Sigmoid colon (tissue), 7 donors: Measurements from ENCODE around the gene PKN2. TPM values are rescaled to one million over a fixed set of nuclear protein-coding genes. Genes with fewer than 3 reads are reported as not detected.

Experiments
- DNase-seq: peaks from one replicate; pipeline ENCODE4 v3.0.0-alpha.2; 2019
- H3K27ac ChIP-seq, 4 donors: fragments of 200-600 bp; sonication (generic); one replicate each; pipeline ENCODE4 v1.5.1; 2016 to 2019; ENCODE audit warnings: mild to moderate bottlenecking in 1 of 4
- H3K27me3 ChIP-seq, 3 donors: fragments of 200-600 bp; sonication (generic); one replicate each; pipeline ENCODE4 v1.5.1; 2019; ENCODE audit warnings: mild to moderate bottlenecking in 1 of 3
- H3K36me3 ChIP-seq, 4 donors: fragments of 200-600 bp; sonication (generic); one replicate each; pipeline ENCODE4 v1.5.1; 2016 to 2019
- H3K4me1 ChIP-seq, 4 donors: fragments of 200-600 bp; sonication (generic); one replicate each; pipeline ENCODE4 v1.5.1; 2017 to 2019
- H3K4me3 ChIP-seq, 4 donors: fragments of 200-600 bp; sonication (generic); one replicate each; pipeline ENCODE4 v1.5.1; 2017 to 2019; ENCODE audit warnings: mild to moderate bottlenecking in 2 of 4, moderate library complexity in 1 of 4
- H3K9me3 ChIP-seq, 4 donors: fragments of 200-600 bp in 3 of 4; sonication (generic) in 3 of 4; one replicate each; pipeline versions ENCODE4 v1.5.1 to v1.6.1; 2013 to 2019
- EP300 ChIP-seq, 4 donors: sonication (generic); formaldehyde crosslinking; IDR thresholded peaks; one replicate each; pipeline ENCODE4 v1.6.1; 2017; ENCODE audit warnings: antibody characterized with exemption in 4 of 4
- POLR2A ChIP-seq, 2 donors: fragments of 450-650 bp; IDR thresholded peaks; one replicate each; pipeline ENCODE4 v1.6.1; 2016; ENCODE audit warnings: antibody characterized with exemption in 2 of 2, mild to moderate bottlenecking in 2 of 2, moderate library complexity in 2 of 2
- POLR2AphosphoS5 ChIP-seq, 4 donors: sonication (generic); formaldehyde crosslinking; IDR thresholded peaks; one replicate each; pipeline ENCODE4 v1.6.1; 2017; ENCODE audit warnings: antibody characterized with exemption in 4 of 4
- WGBS, 2 donors: extraction: QIAGEN DNeasy Blood & Tissue Kit; methylation state at CpG; one replicate each; pipeline ENCODE4 v1.1.7; 2013; 5-methylcytosine and 5-hydroxymethylcytosine counted together
- intact Hi-C: fragments of 100-400 bp; cut with DNase I; formaldehyde crosslinking; loops from one replicate; pipeline ENCODE4 v1.15.1; 2023
- polyA plus RNA-seq, 3 donors: library from polyadenylated mRNA; stranded (reverse); fragments of 200-250 nt; gene quantifications; one replicate each; pipeline ENCODE4 v1.2.3, GENCODE V29; 2013
- total RNA-seq, 4 donors: library from RNA; depleted of rRNA; stranded (reverse); fragments of >200 nt; gene quantifications; one replicate each; pipeline ENCODE4 v1.1.0, GENCODE V29; 2016
- TF ChIP-seq, protein P1 (sequence below), 4 experiments: fragments of 450-650 bp in 3 of 4; fragments of 200-600 bp in 1 of 4; IDR thresholded peaks; one replicate each; pipeline ENCODE4 v1.5.1; 2016 to 2019; ENCODE audit warnings: antibody characterized with exemption in 4 of 4, mild to moderate bottlenecking in 3 of 4, moderate library complexity in 2 of 4
- donor health status: healthy with polysubstance abuse.
- donor health status: Bipolar disorder and iron deficiency.
- donor health status: healthy.

Gene PKN2
- total and polyA plus RNA-seq, 7 donors = 9.6 to 43.4 (median 25.5) TPM

DNA sequence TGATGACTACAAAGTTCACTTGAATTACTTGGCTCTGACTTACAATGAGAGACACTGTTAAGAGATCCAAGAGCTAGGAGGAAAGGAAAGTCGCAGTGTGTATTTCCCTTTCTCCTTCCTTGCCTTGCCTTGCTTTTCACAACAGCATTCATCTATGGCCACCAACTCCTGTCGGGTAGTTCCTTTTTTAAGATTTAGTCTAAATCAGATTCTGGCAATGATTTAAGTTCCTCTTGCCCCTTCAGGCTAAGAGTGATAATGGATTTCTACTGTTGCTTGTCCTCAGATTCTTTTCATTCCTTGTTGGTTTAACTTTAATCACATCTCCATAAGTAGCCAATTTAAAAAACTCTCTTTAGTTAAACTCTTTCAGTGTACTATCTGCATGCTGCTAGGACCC lies 115.4 kb downstream of the PKN2 start:
- H3K27me3 ChIP-seq = no peaks in the 10 kb centered on the region
- H3K4me1 ChIP-seq = no peaks in the 10 kb centered on the region
- H3K36me3 ChIP-seq = peaks cover 0 to 21% (median 2%) of the 10 kb centered on the region in 4 donors
- no peaks in the 10 kb centered on the region for H3K9me3 ChIP-seq
- no peak for DNase-seq
- 82 to 92% methylated on average over 2 of the region's 2 CpGs for WGBS, 2 donors
- intact Hi-C loops = no loop called here
- H3K4me3 ChIP-seq = no peak overlapping the region
- TF ChIP-seq POLR2A (IDR thresholded peaks at IDR 0.05) (no peak), POLR2AphosphoS5 (IDR thresholded peaks at IDR 0.05) (no peak), EP300 (IDR thresholded peaks at IDR 0.05) (no peak)
- TF ChIP-seq, protein P1, sequence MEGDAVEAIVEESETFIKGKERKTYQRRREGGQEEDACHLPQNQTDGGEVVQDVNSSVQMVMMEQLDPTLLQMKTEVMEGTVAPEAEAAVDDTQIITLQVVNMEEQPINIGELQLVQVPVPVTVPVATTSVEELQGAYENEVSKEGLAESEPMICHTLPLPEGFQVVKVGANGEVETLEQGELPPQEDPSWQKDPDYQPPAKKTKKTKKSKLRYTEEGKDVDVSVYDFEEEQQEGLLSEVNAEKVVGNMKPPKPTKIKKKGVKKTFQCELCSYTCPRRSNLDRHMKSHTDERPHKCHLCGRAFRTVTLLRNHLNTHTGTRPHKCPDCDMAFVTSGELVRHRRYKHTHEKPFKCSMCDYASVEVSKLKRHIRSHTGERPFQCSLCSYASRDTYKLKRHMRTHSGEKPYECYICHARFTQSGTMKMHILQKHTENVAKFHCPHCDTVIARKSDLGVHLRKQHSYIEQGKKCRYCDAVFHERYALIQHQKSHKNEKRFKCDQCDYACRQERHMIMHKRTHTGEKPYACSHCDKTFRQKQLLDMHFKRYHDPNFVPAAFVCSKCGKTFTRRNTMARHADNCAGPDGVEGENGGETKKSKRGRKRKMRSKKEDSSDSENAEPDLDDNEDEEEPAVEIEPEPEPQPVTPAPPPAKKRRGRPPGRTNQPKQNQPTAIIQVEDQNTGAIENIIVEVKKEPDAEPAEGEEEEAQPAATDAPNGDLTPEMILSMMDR (IDR thresholded peaks at IDR 0.05) = no peak
- no peak overlapping the region for H3K27ac ChIP-seq

DNA sequence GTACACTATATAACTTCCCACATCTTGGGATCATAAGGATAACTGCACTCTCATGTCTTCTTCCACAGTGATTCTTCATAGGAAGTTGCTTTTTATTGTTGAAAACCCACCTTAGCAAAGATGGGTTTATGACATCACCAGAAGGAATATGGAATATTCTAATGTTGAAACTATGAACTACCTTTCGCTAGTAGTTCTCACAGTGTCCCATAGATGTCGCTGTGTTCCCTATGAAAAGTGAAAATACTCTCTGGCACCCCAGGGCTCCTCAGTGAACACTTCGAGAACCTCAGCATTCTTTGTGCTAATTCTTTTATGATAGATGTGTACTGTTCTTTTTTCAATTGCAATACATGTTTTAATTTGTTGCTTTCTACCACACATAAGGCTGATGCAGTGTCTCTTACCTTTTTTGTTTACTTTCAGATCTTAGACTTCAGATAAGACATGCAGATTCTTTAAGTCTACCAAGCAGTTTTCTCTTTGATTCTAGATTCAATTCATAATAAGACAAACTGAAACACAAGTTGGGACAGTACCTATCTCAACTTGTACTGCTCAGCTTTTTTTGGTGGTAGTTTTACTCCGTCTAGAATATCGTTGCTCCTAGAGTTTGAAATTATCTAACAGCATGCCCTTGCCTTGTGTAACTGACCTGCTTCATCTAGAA lies 116.4 kb downstream of the PKN2 start:
- no peak overlapping the region for H3K27ac ChIP-seq
- no peak for DNase-seq
- WGBS, 2 donors = 89 to 93% methylated on average over 5 of the region's 5 CpGs
- TF ChIP-seq, protein P1 (IDR thresholded peaks at IDR 0.05) = peak in 2 of 4 experiments; percentile 20 to 56
- no peak for TF ChIP-seq POLR2AphosphoS5 (IDR thresholded peaks at IDR 0.05)
- peaks cover 0 to 29% (median 4%) of the 10 kb centered on the region in 4 donors for H3K36me3 ChIP-seq
- H3K4me3 ChIP-seq = no peak overlapping the region
- H3K9me3 ChIP-seq = no peaks in the 10 kb centered on the region
- no peaks in the 10 kb centered on the region for H3K27me3 ChIP-seq
- intact Hi-C loops = loop anchor here (10.0 kb wide), 1 partner anchor 74 kb away; no protein-coding TSS in a partner anchor
- no peaks in the 10 kb centered on the region for H3K4me1 ChIP-seq

DNA sequence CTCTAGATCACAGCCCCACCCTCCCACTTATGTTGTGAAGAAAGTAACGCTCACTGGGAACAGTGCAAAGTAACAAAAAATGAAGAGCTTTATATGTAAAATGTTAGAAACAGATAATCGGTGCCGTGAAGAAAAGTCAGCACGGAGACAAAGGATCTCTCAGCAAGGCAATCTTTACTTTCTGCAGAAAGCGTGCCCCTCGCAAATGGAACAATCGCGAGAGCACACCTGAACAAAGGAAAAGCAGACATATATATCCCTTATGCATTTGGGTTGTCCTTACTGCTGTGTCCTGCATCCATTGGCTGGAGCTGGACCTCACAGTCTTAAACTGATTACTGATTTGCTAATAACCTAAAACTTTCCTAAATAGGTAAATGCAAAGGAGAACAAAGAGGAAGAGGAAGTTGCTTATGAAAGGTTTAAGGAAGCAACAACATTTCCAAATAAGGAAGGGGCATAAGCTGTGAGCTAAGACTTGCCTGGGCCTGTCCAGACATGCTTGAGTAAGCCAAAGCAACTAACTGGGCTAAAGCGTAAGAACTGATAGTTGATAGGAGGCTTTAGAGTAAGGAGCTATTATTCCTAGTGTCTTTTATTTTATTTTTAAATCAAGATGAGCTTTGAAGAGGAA lies 117.6 kb downstream of the PKN2 start:
- intact Hi-C loops = loop anchor here (10.0 kb wide), 1 partner anchor 73 kb away; no protein-coding TSS in a partner anchor

DNA sequence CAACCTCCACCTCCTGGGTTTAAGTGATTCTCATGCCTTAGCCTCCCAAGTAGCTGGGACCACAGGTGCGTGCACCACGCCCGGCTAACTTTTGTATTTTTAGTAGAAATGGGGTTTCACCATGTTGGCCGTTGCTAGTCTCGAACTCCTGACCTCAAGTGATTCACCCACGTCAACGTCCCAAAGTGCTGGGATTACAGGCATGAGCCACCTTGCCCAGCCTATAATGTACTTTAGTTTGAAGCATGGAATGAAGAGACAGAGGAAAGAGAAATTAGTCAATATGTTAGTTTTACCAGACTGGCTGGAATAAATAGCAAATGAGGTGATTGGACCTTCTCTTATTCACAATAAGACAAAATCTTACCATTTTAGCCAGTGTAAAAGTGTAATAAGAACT lies 118.3 kb downstream of the PKN2 start:
- Histone ChIP-seq H3K4me3 (no peak overlapping the region), H3K36me3 (peaks cover 0 to 41% (median 15%) of the 10 kb centered on the region in 4 donors), H3K9me3 (no peaks in the 10 kb centered on the region), H3K4me1 (no peaks in the 10 kb centered on the region), H3K27ac (no peak overlapping the region), H3K27me3 (no peaks in the 10 kb centered on the region)
- intact Hi-C loops = loop anchor here (10.0 kb wide), 1 partner anchor 72 kb away; no protein-coding TSS in a partner anchor
- TF ChIP-seq POLR2AphosphoS5 (IDR thresholded peaks at IDR 0.05) (no peak), EP300 (IDR thresholded peaks at IDR 0.05) (no peak), POLR2A (IDR thresholded peaks at IDR 0.05) (no peak)
- TF ChIP-seq, protein P1 (IDR thresholded peaks at IDR 0.05) = no peak
- 96 to 97% methylated on average over 7 of the region's 7 CpGs for WGBS, 2 donors
- no peak for DNase-seq

More for the DNA sequence above, 117.6 kb downstream of the PKN2 start:
- Histone ChIP-seq H3K36me3 (peaks cover 0 to 41% (median 15%) of the 10 kb centered on the region in 4 donors), H3K27me3 (no peaks in the 10 kb centered on the region), H3K4me1 (no peaks in the 10 kb centered on the region), H3K9me3 (no peaks in the 10 kb centered on the region), H3K27ac (no peak overlapping the region), H3K4me3 (no peak overlapping the region)
- no peak for DNase-seq
- no peak for TF ChIP-seq POLR2AphosphoS5 (IDR thresholded peaks at IDR 0.05)
- TF ChIP-seq, protein P1 (IDR thresholded peaks at IDR 0.05) = no peak
- TF ChIP-seq POLR2A (IDR thresholded peaks at IDR 0.05) = no peak
- no peak for TF ChIP-seq EP300 (IDR thresholded peaks at IDR 0.05)
- WGBS, 2 donors = 97 to 99% methylated on average over 9 of the region's 9 CpGs
